Effector CD8-positive, alpha-beta T cell (primary cell): ENCODE results near the gene TSNAXIP1.

ENCODE experiments used
- DNase-seq: peaks from one replicate; lab custom pipeline; 2025; lab: John Stamatoyannopoulos, UW

The TSNAXIP1 gene

GRCh38 chr16:67782567-67783352 lies 23.9 kb upstream of the TSNAXIP1 start:
- DNase-seq = no peak

GRCh38 chr16:67783353-67783725 lies 23.4 kb upstream of the TSNAXIP1 start:
- DNase-seq = no peak

GRCh38 chr16:67786491-67786890 lies 20.2 kb upstream of the TSNAXIP1 start:
- no peak for DNase-seq

- no peak for DNase-seq
Observed at GRCh38 chr16:67790071-67790470, 16.6 kb upstream of the TSNAXIP1 start.

- no peak for DNase-seq
Observed at GRCh38 chr16:67796099-67796718, 10.5 kb upstream of the TSNAXIP1 start.

- no peak for DNase-seq
Observed at GRCh38 chr16:67800338-67800926, 6.3 kb upstream of the TSNAXIP1 start.

- DNase-seq = no peak
Observed at GRCh38 chr16:67801241-67801640, 5.4 kb upstream of the TSNAXIP1 start.

GRCh38 chr16:67801883-67802282 lies 4.8 kb upstream of the TSNAXIP1 start:
- no peak for DNase-seq

GRCh38 chr16:67803894-67804293 lies 2.8 kb upstream of the TSNAXIP1 start:
- no peak for DNase-seq

- no peak for DNase-seq
Observed at GRCh38 chr16:67804853-67805542, 1.7 kb upstream of the TSNAXIP1 start.

GRCh38 chr16:67805718-67806427 lies 816 bp upstream of the TSNAXIP1 start:
- no peak for DNase-seq

- no peak for DNase-seq
Observed at GRCh38 chr16:67807148-67807682, 526 bp downstream of the TSNAXIP1 start.

GRCh38 chr16:67811899-67812298 lies 5.2 kb downstream of the TSNAXIP1 start:
- no peak for DNase-seq

GRCh38 chr16:67814567-67814966 lies 7.9 kb downstream of the TSNAXIP1 start:
- DNase-seq = no peak

- no peak for DNase-seq
Observed at GRCh38 chr16:67820608-67821259, 14.0 kb downstream of the TSNAXIP1 start.

- DNase-seq = no peak
Observed at GRCh38 chr16:67822511-67822910, 15.8 kb downstream of the TSNAXIP1 start.

GRCh38 chr16:67825119-67825518 lies 18.4 kb downstream of the TSNAXIP1 start:
- no peak for DNase-seq

- DNase-seq = no peak
Observed at GRCh38 chr16:67825906-67826305, 19.2 kb downstream of the TSNAXIP1 start.

- DNase-seq = no peak
Observed at GRCh38 chr16:67828651-67829050, 22.0 kb downstream of the TSNAXIP1 start.

- DNase-seq = no peak
Observed at GRCh38 chr16:67833030-67833414, 26.3 kb downstream of the TSNAXIP1 start.
